SJSA1 (cell line): ENCODE results near the gene INSL3. TPM values are rescaled to one million over a fixed set of nuclear protein-coding genes. Genes with fewer than 3 reads are reported as not detected.
A peak's percentile ranks its signal among the peaks of the same experiment; 100 is the strongest.
"Not testable (repeated sequence)": the region's sequence is repeated elsewhere in the genome, so short reads cannot be mapped to it uniquely, and the experiment has no call there.

Source experiments
- DNase-seq, 2 experiments: peaks; one replicate each; pipeline ENCODE4 v3.0.0-alpha.2; 2015 to 2020; ENCODE audit warnings: low spot score in 2 of 2, low read depth in 1 of 2
- H3K27ac ChIP-seq: fragments of 250-450 bp; sonication (Bioruptor Pico); 2 replicates; pipeline ENCODE4 v1.5.1; 2020; ENCODE audit warnings: mild to moderate bottlenecking, moderate library complexity
- H3K27me3 ChIP-seq: fragments of 250-450 bp; sonication (Bioruptor Pico); replicated peaks from 2 replicates; pipeline ENCODE4 v1.5.1; 2020; ENCODE audit warnings: mild to moderate bottlenecking, moderate library complexity
- H3K36me3 ChIP-seq: fragments of 250-450 bp; sonication (Bioruptor Pico); 2 replicates; pipeline ENCODE4 v1.5.1; 2020; ENCODE audit warnings: mild to moderate bottlenecking
- H3K4me1 ChIP-seq: fragments of 250-450 bp; sonication (Bioruptor Pico); replicated peaks from 2 replicates; pipeline ENCODE4 v1.6.1; 2021; ENCODE audit warnings: mild to moderate bottlenecking
- H3K4me3 ChIP-seq: fragments of 250-450 bp; sonication (Bioruptor Pico); 2 replicates; pipeline ENCODE4 v1.5.1; 2020; ENCODE audit warnings: mild to moderate bottlenecking
- H3K9me3 ChIP-seq: fragments of 250-450 bp; sonication (Bioruptor Pico); replicated peaks from 2 replicates; pipeline ENCODE4 v1.5.1; 2020; ENCODE audit warnings: mild to moderate bottlenecking
- total RNA-seq: library from RNA; depleted of rRNA; stranded (reverse); fragments of >200 nt; shearing (Covaris generic); gene quantifications from 2 replicates; pipeline ENCODE4 v1.2.3, GENCODE V29; 2014; rRNA removed

Gene INSL3
- total RNA-seq, 1 experiment from 2014 or later: not detected

DNA sequence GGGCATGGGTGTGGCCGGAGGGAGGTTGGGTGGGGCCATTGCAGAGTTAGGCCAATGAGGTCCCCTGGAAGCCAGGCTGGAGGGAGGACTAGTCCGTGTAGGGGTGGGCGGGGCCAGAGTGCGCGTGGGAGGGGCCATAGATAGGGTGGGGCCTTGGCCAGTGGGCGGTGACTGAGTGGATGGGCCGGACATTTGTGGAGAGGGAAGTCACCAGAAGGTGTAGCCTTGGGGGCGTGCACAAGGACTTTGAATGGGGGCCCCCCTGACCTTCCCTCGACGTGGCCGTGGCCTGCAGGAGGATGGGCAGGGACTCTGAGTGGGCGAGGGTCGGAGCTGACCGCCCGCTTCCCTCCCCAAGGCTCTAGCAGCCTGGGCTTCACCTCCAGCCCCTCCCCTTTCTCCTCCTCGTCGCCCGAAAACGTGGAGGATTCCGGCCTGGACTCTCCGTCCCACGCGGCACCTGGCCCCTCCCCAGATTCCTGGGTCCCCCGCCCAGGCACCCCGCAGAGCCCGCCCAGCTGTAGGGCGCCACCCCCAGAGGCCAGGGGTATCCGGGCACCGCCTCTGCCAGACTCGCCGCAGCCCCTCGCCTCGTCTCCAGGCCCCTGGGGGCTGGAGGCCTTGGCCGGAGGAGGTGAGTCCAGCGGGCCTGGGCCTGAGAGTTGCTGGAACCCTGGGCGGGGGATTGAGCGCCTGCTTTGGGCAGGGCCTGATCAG lies 42.9 kb downstream of the INSL3 start:
- no peak overlapping the region for H3K4me3 ChIP-seq
- H3K27me3 ChIP-seq: 0 out of 2 replicates have a peak, but pooled peaks cover 2% of the 10 kb centered on the region
- H3K9me3 ChIP-seq: no peaks in the 10 kb centered on the region
- H3K27ac ChIP-seq: no peak overlapping the region
- no peaks in the 10 kb centered on the region for H3K36me3 ChIP-seq
- H3K4me1 ChIP-seq: no peaks in the 10 kb centered on the region
- DNase-seq: peak in 1 of 2 experiments; percentile 67

DNA sequence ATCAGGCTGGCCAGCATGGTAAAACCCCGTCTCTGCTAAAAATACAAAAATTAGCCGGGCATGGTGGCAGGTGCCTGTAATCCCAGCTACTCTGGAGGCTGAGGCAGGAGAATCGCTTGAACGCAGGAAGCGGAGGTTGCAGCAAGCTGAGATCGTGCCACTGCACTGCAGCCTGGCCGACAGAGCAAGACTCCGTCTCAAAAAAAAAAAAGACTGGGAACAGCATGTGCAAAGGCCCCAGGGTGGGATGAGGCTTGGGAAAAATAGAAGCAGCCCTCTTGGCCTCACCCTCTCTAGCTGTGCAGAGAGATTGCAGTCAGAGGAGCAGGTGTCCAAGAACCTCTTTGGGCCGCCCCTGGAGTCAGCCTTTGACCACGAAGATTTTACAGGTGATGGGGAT lies 43.5 kb downstream of the INSL3 start:
- not testable (repeated sequence) for DNase-seq, H3K36me3 ChIP-seq, H3K9me3 ChIP-seq, H3K27ac ChIP-seq, H3K4me3 ChIP-seq, H3K4me1 ChIP-seq, H3K27me3 ChIP-seq

DNA sequence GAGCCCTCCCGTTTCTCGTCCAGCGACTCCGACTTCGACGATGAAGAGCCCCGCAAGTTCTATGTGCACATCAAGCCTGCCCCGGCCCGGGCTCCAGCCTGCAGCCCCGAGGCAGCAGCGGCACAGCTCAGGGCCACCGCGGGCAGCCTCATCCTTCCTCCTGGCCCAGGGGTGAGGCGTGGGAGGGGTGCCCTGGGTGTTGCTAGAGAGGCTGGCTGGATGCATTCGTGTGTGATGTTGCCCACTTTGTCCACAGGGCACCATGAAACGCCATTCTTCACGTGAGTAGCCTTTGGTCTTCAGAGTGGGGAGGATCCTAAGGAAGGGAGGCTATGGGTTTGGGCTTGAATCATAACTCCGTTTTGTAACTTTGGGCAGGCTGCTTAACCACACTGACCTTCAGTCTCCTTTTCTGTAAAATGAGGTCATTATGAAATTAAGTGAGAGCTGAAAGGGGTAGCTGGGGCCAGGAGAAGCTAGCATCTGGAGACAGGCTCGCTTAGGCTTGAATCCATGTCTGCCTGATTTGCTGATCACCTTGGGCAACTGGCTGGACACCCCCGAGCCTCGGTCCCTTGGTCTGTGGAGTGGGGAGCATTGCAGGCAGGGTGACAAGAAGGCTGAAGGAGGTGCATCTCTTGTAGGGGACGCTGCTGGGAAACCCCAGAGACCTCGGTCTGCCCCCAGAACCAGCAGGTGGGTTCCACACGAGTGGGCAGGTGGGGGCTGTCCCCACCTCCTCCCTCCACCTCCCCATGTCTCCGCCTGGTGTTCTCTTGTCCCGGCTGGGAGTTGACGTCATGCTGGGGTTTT lies 45.1 kb downstream of the INSL3 start:
- Histone ChIP-seq H3K9me3 (no peaks in the 10 kb centered on the region), H3K4me1 (no peaks in the 10 kb centered on the region), H3K27me3 (0 out of 2 replicates have a peak, but pooled peaks cover 2% of the 10 kb centered on the region), H3K27ac (no peak overlapping the region), H3K4me3 (no peak overlapping the region), H3K36me3 (no peaks in the 10 kb centered on the region)
- DNase-seq: no peak

DNA sequence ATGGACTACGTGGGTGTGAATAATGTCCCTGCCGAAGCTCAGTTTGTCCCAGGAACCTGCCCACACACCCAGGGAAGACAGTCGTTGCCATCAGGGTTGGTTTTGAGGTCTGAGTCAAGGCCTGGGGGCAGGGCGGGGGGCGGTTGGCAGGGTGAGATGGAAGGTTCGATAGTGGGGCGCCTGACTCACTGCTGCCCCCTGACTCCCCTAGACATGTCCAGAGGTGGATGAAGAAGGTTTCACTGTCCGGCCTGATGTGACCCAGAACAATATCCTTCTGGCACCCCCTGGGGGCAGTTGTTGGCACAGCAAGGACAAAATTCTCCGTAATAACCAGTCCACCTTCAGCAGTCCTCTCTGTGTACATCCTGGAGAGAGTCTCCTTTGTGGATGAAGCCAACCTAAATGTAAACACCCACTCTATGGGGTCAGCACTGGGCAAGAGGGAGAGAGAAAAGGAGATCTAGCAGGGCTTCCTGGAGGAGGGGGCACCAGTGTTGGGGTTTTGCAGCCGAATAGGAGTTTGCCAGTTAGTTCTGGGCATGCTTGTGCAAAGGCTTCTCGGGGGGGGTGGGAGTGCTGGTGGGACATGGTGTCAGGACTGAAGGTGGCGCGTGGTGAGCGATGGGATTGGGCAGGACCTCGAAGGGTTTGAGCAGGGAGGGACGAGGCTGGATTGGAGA lies 45.9 kb downstream of the INSL3 start:
- H3K27me3 ChIP-seq: 0 out of 2 replicates have a peak, but pooled peaks cover 2% of the 10 kb centered on the region
- peak in 1 of 2 experiments; percentile 29 for DNase-seq
- no peaks in the 10 kb centered on the region for H3K36me3 ChIP-seq
- no peak overlapping the region for H3K27ac ChIP-seq
- no peak overlapping the region for H3K4me3 ChIP-seq
- no peaks in the 10 kb centered on the region for H3K4me1 ChIP-seq
- no peaks in the 10 kb centered on the region for H3K9me3 ChIP-seq

DNA sequence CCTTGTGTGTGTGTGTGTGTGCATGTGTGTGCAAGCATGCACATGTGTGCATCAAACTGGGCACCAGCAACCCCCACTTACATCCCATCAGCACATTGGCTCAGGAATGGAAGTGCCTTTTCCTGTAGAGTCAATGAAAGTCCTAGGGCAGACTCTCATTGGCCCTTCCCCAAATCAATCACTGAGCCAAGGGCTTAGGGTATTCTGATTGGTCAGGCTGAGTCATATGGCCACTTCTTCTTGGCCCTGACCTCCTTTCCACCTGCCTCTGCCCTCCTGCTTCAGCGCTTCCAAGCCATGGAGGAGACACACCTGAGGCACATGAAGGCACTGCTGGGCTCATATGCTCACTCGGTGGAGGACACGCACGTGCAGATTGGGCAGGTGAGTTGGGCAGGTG lies 49.1 kb downstream of the INSL3 start:
- Histone ChIP-seq H3K9me3 (no peaks in the 10 kb centered on the region), H3K4me1 (no peaks in the 10 kb centered on the region), H3K4me3 (no peak overlapping the region), H3K27ac (no peak overlapping the region), H3K27me3 (0 out of 2 replicates have a peak, but pooled peaks cover 2% of the 10 kb centered on the region), H3K36me3 (no peaks in the 10 kb centered on the region)
- DNase-seq: no peak

DNA sequence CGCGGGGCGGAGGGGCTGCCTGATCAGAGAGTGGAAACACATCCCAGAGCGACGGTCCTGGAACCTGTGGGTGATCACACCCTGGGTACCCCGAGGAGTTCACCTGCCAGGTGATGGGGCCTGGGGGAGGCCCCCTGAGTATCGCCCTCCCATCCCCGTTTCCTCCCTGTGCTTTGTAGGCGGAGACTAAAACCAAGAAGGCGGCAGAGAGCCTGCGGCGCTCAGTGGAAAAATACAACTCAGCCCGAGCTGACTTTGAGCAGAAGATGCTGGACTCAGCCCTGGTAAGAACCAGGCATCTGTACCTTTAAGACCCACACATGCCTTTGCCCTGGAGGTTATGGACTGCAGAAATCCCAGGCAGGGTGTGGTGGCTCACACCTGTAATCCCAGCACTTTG lies 50.7 kb downstream of the INSL3 start:
- Histone ChIP-seq H3K9me3 (no peaks in the 10 kb centered on the region), H3K27ac (no peak overlapping the region), H3K27me3 (0 out of 2 replicates have a peak, but pooled peaks cover 2% of the 10 kb centered on the region), H3K4me1 (peaks cover 7% of the 10 kb centered on the region), H3K4me3 (no peak overlapping the region), H3K36me3 (no peaks in the 10 kb centered on the region)
- DNase-seq: no peak

DNA sequence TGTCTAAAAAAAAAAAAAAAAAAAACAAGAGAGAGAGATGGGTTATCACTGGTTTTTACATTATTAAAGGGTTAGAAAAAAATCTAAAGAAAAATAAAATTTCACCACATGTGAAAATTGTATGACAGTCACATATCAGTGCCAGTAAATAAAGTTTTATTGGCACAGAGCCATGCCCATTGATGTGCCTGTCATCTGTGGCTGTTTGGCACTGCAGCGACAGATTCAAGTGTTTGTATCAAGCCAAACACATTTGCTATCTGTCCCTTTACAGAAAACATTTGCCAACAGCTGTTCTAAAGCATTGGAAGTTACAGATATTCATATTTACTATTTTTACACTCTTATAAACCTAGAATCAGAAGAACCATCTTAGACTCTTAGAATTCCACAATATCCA lies 53.8 kb downstream of the INSL3 start:
- Histone ChIP-seq H3K27me3 (no peaks in the 10 kb centered on the region), H3K27ac (no peak overlapping the region), H3K4me3 (no peak overlapping the region), H3K36me3 (no peaks in the 10 kb centered on the region), H3K4me1 (peaks cover 7% of the 10 kb centered on the region), H3K9me3 (no peaks in the 10 kb centered on the region)
- no peak for DNase-seq

DNA sequence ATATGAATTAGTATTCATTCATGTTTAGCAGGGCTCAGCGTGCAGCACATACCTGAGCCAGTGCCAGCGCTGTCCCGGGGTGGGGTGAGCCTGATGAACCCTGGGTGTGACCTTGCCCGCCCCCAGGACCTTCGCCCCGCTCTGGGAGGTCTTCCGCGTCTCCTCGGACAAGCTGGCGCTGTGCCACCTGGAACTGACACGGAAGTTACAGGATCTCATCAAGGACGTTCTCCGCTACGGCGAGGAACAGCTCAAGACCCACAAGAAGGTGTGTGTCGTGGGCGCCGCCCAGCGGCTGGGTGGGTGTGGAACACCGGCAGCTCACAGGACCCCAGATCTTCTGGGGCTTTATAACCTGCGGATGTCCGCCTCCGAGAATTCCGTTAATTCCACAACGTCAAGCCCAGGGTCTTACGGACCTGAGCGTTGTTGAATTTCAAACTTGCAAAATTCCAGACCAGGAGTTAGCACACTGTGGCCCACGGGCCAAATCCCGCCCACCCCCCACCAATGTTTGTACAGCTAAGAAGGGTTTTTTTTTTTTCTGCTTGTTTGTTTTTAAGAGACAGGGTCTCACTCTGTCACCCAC lies 54.7 kb downstream of the INSL3 start:
- no peaks in the 10 kb centered on the region for H3K9me3 ChIP-seq
- H3K27me3 ChIP-seq: no peaks in the 10 kb centered on the region
- H3K36me3 ChIP-seq: no peaks in the 10 kb centered on the region
- H3K4me3 ChIP-seq: no peak overlapping the region
- peak; percentile 51 to 87 for DNase-seq
- H3K4me1 ChIP-seq: peaks cover 7% of the 10 kb centered on the region
- H3K27ac ChIP-seq: no peak overlapping the region

Other genes with a start within 250 kb of the INSL3 start
- not detected in 2 replicates for gene UNC13A, start 133.2 kb downstream of the INSL3 start, total RNA-seq
- 8.1 and 9.0 TPM in 2 replicates for gene MAP1S, start 102.0 kb downstream of the INSL3 start, total RNA-seq
- 0.63 TPM in 1 of 2 replicates, not detected in the other for gene FCHO1, start 70.0 kb downstream of the INSL3 start, total RNA-seq
- not detected in 2 replicates for gene B3GNT3, start 26.4 kb downstream of the INSL3 start, total RNA-seq
- gene JAK3, start 26.5 kb upstream of the INSL3 start, total RNA-seq: 5.4 and 6.9 TPM in 2 replicates
- 821 and 921 TPM in 2 replicates for gene RPL18A, start 38.4 kb upstream of the INSL3 start, total RNA-seq
- gene SLC5A5, start 50.4 kb upstream of the INSL3 start, total RNA-seq: not detected in 2 replicates
- gene CCDC124, start 111.5 kb upstream of the INSL3 start, total RNA-seq: 41.1 and 55.2 TPM in 2 replicates
- not detected in 2 replicates for gene KCNN1, start 145.6 kb upstream of the INSL3 start, total RNA-seq
- gene ARRDC2, start 186.7 kb upstream of the INSL3 start, total RNA-seq: 21.4 and 41.9 TPM in 2 replicates